HG03135 (cell line): ENCODE measurements around the gene RIMBP2.

ENCODE experiments used
- ATAC-seq: cut with Tn5 transposase; IDR thresholded peaks from one replicate; pipeline ENCODE4 v1.9.1; 2021; ENCODE audit warnings: mild to moderate bottlenecking, moderate library complexity; ENCODE audit not compliant: unreplicated experiment

Gene RIMBP2

DNA sequence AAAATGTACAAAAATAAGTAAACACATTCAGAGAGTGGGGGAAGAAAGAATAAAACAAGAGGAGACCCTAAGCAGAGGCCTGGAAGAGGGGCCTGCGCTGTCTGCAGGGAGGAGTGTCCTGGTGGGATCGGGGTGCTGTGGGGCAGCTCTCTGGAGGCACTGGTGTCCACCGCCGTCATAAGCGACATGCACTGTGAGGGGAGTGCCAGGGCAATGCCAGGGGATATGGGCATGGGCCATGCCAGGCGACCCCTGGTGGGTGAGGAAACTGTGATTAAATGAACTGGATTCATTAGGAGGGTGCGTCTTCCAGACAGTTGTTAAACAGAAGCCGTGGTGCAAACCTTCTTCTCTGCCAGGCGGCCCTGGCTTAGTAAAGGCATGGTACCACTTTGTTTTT, 261.8 kb downstream of the RIMBP2 start:
- no peak for ATAC-seq

DNA sequence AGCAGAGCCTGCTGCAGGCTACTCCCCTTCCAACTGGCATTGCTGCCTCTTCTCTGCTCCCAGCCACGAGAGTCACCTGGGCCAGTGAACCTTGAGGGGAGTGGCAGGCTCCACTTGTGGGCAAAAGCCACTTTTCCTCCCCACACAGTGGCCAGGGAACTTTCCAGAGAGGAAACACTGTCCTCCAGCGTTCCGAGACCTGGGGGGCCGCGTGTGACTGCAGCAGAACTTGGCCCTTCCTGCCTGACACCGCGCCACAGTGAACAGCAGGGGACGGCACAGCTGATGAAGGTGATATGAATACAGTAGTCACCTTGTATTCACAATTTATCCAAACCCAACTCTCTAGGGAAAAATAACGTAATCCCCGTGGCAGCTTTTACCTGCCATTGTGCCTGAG, 263.6 kb downstream of the RIMBP2 start:
- no peak for ATAC-seq

DNA sequence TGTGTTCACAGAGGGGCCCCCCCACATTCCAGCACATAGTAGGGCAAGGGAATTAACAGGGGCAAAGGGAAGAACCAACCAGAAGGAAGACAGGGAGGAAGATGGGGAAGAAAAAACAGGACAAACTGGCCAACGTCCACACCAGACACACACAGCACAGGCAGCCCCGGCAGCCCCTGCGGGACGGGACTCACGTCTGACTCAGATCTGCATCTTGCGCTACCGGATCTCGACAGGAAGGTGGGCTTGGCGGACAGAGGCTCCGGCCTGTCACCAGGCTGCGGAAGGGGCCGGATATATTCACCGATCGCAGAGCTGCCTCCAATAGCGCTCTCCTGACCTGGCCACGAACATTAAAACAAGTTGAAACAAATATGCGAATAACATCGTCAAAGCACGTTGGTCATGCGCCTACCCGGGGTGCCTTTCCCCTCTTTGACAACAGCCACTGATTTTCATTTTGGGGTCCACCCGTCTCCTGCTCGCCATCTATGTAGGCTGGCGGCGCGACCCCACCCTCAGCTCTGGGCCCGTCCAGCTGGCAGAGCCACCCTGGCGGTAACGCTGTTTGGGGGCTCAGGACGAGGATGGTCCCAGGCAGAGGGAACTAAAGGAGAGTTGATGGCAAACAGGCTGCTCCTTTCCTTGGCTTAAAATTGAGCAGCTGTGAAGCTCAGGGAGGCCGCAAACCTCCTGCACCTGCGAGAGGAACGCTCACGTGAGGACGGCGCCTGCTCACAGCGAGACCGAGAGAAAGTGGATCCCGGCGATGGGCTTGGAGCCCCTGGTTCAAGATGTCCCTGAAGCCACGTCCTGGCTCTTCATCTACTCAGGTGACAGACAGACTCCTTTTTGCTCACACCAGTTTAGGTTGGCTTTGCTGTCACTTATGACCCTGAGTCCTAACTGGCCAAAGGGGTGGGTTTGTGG, 264.8 kb downstream of the RIMBP2 start:
- no peak for ATAC-seq

DNA sequence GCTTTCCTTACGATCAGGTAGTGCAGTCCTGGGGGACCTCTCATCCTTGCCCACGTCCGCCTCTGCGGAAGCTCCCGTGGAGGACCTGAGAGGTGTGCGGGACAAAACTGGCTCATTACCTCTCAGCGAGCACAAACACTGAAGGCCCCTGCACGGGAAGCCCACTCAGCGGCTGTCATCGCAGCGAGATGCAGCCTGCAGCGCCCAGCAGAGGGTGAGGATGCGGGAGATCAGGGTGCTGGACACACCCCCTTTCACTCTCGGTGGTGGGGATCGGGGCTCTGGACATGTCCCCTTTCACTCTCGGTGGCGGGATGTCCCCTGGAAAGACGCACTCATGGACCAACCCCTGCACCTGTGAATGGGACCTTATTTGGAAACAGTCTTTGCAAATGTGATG, 266.8 kb downstream of the RIMBP2 start:
- ATAC-seq: no peak

DNA sequence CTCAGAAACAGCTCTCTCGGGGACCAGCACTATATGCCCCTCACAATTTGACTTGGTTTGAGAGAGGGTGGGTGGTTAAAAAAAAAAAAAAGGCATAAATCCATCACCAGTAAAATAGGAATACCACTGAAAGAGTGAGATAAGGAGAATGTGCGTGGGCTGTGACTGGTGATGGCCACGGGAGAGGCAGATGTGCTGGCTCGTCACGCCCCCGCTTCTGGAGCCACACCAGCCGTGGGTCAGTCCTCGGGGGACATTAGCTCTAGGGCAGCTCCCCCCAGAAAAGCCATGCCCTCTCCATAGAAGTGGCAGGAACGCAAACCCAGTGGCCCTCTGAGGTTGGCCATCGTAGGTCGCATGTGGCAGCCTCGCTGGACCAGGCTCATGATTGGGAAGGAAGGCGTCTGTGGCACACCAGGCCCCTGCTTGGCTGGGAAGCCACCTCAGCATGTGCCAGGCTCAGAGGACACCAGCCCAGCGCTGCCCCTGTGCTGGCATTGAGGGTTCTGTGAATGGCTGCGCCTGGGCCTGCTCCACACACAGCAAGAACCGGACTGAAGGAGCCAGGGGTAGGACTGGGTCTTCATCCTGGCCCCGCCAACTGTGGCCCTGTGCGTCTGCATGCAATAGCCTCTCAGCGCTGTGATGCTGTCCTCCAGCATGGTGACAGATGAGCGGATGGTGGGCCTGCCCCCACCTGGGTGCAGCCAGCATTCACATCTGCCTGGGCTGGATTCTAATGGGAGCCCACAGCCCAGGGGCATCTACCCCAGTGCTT, 267.9 kb downstream of the RIMBP2 start:
- no peak for ATAC-seq

DNA sequence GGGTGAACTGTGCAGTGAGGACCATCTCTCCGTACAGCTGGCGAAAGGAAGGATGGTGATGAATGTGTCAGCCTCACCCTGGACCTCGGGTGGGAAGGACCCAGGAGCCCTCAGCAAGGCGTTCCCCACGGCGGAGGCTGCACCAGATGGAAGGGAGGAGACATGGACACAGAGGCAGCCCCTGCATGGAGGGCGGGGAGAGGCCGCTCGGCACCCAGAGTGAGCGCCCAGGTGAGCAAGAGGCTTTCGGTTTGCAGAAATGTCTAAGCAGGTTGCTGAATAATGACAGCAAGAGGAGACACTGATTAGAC, 268.5 kb downstream of the RIMBP2 start:
- no peak for ATAC-seq

DNA sequence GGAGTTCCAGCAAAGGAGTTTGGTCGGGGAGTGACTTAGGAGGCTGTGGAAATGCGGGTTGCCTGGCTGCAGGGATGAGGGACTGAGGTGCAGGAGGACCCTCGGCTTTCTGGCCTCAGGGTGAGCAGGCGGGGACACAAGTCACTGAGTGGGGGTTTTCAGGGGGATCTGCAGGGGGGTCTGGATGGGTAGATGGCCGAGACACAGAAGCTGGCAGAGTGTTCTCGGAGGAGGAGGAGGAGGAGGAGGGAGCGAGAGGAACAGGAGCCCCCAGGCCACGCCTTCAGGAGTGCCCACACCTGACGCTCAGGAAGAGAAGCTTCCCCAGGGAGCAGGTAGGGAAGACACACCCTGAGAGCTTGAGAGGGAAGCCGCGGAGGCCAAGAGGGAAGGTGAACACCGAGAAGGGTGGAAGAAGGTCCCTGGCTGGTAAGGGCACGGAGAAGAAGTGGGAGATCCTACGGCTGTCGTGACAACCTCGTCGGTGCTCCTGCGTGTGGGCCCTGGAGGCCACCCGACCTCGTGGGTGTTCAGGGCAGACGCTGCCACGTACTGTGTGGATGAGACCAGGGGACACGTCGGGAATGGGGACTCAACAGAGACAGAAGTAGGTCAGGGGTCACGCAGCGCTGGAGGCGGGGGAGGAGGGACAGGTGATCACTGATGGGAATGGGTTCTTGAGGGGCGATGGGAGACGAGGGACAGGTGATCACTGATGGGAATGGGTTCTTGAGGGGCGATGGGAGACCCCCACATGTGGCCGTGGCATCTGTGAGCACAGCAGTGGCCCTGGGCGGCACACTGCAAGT, 269.0 kb downstream of the RIMBP2 start:
- no peak for ATAC-seq

DNA sequence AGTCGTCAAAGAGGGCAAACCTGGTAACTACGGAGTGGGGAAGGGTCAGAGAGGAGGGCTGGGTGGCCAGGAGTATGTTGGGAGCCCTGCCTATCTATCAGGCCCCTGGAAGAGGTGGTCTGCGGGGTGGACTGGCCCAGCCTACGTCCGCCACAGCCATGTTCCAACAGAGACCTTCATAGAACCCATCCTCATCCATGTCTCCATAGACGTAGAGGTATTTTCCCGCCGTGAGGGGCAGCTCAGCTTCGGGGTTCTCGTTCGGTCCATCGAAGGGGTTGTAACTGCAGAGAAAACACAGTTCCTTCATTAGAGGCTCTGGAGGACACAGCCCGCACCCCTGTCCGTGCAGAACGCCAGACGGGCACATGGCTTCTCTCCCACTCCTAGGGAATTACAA, 271.1 kb downstream of the RIMBP2 start:
- ATAC-seq: no peak

DNA sequence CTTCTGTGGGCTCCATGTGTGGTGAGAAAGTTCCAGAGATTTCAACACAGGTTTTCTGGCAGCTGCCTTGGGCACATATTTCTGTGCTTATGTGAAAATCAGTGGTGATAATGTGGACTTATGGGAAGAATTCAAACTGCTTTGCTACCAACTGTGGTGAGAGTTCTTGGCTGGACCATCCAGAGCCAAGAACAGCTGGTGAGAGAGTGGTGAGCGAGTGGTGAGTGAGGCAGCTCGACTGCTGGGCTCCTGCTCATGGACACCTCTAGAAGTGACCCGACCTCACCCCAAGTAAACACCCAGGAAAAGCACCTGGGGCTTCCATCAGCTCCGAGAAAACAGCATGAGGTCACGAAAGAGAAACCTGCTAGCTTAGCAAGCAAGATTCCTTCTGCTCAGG, 272.0 kb downstream of the RIMBP2 start:
- ATAC-seq: no peak

DNA sequence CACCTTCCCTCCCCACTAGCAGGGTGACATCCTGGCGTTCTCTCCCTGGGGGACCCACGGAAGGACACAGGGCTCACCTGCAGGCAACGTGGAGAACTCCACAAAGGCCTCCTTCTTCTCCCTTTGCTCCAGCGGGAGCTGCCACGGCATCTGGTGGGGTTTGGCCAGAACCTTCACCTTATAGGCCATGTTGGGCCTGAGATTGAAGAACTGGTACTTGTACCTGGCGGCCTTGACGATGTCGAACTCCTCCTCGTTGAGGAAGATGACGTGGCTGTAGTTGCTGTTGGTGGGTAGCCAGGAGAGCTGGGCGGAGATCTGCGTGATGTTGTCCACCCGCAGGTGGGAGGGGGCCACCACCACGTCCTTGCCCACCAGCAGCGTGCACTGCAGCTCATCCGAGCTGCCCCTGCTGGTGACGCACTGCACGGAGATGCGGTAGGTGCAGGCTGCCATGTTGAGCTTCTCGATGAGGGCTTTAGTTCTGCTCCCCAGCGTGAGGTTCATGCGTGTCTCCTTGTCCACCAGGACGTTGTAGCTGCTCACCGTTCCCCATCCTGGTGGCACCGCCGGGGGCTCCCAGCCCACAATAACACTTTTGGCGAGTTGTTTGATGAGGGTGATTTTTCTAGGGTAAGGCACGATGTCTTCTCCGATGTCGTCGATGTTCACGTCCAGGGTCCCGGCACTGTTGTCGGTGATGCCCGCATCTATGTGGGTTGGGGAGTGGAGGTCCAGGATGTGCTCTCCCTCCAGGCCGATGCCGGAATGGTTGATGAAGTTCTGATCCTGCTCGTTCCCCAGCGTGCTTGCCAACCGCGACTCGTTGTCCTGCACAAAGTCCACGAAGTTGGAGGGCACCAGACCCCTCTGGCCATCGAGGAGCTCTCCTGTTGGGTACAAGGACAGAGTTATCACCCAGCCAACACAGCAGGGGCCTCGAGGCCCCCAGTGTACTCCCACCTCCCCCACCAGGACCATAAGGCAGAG, 274.0 kb downstream of the RIMBP2 start:
- ATAC-seq: no peak

DNA sequence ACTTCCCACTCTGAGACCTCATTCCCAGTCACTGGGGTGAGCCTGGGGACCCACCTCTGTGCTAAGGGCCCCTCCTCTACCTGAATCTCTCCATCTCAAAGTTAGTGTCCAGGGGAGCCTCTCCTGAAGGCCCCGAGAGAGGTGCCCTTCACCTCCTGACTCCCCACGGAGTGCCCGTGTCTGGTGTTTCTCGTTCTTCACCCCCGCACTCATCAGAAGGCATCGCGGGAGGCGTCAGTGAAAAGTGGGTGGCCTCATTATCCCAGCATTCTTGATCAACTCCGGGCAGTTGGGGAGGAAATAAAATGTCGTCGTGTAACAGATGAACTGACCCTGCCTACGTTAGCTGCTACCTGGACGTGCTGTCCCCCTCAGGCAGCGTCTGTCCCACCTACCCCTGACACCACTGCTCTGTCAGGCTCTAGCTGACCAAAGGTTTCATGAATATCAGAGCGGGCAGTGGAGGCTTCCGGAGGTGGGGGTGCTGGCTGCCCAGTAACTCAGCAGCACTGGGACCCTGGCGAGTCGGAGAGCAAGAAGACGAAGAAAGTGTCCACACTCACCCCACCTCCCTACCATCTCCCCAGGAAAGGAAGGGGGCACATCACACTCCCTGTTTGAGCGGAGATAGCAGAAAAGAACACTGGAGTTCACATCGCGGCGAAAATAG, 275.6 kb downstream of the RIMBP2 start:
- ATAC-seq: no peak

DNA sequence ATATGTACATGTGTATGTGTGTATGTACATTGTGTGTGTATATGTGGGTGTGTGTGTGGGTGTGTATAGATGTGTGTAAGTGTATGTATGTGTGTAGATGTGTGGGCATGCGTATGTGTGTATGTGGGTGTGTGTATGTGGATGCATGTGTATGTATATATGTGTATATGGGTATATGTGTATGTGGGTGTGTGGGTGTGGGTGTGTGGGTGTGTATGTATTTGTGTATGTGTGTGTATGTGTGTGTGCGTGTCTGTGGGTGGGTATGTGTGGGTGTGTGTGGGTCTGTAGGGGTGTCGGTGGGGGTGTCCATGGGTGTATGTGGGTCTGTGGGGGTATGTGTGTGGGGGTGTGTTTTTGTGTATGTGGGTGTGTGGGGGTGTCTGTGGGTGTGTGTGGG, 276.8 kb downstream of the RIMBP2 start:
- ATAC-seq: no peak

DNA sequence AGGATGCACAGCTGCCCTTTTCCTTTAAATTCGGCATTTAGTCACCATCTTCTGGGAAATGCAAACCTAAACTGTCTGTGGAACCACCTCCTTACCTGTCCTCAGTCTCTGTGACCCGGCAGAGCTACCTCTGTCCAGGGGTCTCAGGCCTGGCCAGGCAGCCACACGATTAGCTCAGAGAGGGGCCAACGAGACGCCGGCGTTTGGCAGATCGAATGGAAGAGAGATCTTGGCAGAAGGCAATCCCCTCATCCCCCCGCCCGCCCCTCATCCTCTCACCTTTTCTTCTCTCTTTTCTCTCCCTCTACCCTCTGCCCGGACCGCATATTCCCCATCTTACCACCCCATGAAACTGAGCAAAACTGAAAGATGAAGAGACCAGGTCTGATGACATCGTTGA, 277.4 kb downstream of the RIMBP2 start:
- no peak for ATAC-seq

DNA sequence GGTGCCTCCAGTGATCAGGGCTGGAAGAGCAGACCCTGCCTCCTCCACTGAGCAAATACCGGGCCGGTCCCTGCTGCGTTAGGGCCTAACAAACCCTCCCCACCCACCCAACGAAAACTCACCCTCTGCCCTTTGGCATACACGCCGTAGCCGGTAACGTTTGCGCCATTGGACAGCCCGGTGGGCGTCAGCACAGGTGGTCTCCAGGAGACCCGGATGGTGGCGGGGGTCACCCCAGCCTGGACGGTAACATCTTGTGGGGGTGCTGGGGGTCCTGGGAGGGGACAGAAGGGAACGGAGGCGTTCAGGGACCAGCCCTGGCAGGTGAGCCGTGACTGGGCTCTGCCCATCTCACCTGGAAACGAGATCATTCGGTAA, 277.9 kb downstream of the RIMBP2 start:
- no peak for ATAC-seq

DNA sequence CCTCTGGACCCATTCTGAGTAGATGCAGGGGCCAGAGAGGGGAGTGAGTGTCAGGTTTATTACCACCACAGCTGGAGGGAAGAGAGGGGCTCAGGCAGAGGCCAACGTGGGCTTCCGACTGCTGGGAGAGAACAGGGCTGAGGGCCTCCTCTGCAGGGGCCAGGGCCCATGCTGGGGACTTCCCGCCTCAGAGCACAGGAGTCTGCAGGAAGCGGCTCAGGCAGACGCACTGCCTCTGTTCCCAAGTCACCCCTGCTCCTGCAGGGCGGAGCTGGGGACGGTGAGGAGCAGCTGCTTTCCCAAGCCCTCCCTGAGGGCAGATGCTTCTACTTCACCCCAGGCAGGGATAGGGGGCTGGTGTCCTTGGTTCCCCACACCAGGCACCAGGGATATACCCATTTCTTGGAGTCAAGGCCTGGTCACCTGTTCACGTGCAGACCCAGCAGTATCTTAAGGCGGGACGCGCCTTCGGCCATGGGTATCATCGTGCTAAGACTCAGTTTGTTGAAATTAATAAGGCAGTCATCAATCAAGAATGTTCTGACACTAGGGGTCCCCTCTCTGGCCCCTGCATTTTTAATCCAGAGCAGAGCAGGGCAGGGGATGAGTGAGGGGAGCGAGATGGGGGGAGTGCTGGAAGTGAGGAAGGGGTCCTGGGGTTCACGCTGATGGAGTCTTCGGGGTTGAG, 278.4 kb downstream of the RIMBP2 start:
- ATAC-seq: no peak

DNA sequence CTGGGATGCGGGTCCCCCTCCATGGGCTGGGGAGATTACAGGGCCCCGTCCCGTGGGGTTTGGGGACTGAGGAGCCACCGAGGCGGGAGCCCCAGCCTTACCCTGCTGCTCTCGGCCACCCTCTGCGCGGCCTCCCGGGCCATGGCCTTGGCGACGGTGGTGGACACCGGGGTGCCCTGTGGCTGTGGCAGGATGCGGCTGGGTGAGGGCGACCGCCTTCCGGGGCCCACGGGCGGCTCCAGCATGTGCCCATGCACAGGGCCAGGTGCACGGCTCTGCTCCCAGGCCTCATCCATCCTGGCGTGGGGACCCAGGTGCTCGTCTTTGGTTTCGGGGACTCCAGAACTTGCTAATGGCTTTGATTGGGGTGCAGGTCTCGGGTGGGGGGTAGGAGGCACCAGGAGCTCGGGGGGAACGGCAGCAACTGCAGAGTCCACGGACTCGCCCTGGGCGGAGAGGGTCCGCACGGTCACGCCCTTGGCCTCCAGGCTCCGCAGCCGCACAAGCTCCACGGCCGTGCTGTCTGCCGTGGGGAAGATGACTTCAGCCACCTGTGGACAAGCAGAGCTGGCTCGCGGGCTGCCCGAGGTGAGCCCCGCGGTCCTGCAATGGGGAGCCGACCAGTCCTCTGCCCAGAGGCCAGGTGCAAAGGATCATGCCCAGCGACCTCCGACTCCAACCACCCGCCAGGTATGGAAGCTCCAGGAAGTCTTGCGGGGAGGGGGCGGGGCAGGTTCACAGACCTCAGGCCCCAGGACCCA, 279.2 kb downstream of the RIMBP2 start:
- no peak for ATAC-seq

DNA sequence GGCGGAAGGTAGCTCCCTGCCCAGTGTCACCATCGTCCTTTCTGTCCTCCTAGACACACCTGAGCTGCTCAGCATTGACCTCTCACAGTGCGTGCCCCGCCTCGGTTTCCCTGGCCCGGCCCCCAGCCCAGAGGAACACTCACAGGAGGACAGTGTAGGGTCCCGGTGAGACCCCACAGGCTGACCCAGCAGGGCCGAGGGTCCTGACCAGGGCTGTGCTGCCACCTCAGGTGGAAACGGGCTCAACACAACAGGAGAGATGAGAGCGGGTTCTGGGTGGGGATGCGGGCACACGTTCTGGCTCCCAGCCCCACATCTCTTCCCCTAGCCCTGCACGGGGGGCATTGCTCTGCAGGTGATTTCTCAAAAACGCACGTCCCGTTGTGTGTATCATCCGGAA, 280.3 kb downstream of the RIMBP2 start:
- ATAC-seq: no peak

DNA sequence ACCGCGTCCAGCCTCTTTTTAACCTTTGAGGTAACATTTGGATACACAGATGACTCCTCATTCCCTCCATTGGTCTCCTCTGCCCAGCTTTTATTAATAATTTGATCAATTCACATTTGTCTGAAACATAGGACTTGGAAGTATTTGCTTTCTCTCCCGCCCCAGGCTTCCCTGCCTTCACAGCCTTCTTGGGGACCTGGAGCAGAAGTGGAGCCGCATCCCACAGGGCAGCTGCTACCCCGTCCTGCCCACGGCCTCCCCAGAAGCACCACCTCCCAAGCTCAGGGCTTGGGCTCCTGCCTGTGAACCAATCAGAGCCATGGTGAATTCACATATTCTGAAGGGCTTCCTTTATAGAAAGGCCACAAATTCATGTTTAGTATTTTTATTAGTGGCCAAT, 280.8 kb downstream of the RIMBP2 start:
- ATAC-seq: no peak

DNA sequence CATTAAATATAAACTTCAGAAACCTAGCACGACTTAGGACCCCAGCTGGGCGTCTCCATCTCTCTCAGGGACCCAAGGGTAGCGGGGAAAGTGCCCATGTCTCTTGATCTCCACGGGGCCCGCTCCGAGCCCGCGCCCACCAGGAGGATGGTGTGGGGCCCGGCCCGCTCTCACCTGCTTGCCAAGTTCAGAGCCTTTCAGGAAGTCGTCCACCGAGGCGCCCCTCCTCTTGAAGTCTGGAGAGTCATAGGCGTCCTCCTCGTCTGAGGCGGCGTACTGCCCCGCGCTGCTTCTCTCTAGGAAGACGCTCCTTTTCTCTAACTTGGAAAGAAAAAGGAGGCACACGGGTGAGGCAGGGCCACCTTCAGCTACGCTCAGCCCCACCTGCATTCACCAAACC, 281.5 kb downstream of the RIMBP2 start:
- no peak for ATAC-seq
